Osteoblast (primary cell): ENCODE data around the gene HS2ST1. TPM values are rescaled to one million over a fixed set of nuclear protein-coding genes. Genes with fewer than 3 reads are reported as not detected.
A peak's percentile ranks its signal among the peaks of the same experiment; 100 is the strongest.
"Not testable (repeated sequence)": the region's sequence is repeated elsewhere in the genome, so short reads cannot be mapped to it uniquely, and the experiment has no call there.

Experiments
- DNase-seq: peaks from one replicate; pipeline ENCODE4 v3.0.0; 2011; ENCODE audit warnings: low spot score, mixed read lengths; ENCODE audit not compliant: insufficient read length; ENCODE audit errors: missing footprints
- H2AFZ ChIP-seq: 2 replicates; pipeline ENCODE4 v1.6.0; 2011; ENCODE audit warnings: mild to moderate bottlenecking, low read length
- H3K27ac ChIP-seq: 2 replicates; pipeline ENCODE4 v1.5.1; 2011; ENCODE audit warnings: mild to moderate bottlenecking, low read depth, low read length, moderate library complexity
- H3K27me3 ChIP-seq: 2 replicates; pipeline ENCODE4 v1.6.0; 2012; ENCODE audit warnings: mild to moderate bottlenecking, control low read depth, inconsistent platforms, low read length, moderate library complexity; ENCODE audit not compliant: insufficient read depth
- H3K36me3 ChIP-seq: 2 replicates; pipeline ENCODE4 v1.5.1; 2011; ENCODE audit warnings: mild to moderate bottlenecking, low read length, control low read depth, moderate library complexity; ENCODE audit not compliant: insufficient read depth
- H3K4me1 ChIP-seq: 2 replicates; pipeline ENCODE4 v1.5.1; 2011; ENCODE audit warnings: mild to moderate bottlenecking, low read length, control low read depth, moderate library complexity; ENCODE audit not compliant: insufficient read depth
- H3K4me2 ChIP-seq: 2 replicates; pipeline ENCODE4 v1.6.0; 2011; ENCODE audit warnings: mild to moderate bottlenecking, low read length; ENCODE audit not compliant: insufficient read depth
- H3K4me3 ChIP-seq: fragments of 200-600 bp; sonication (generic); 3 replicates; pipeline ENCODE4 v1.5.1; 2012; ENCODE audit warnings: mild to moderate bottlenecking, low read length, inconsistent platforms; ENCODE audit not compliant: insufficient read depth
- H3K79me2 ChIP-seq: 2 replicates; pipeline ENCODE4 v1.6.0; 2012; ENCODE audit warnings: mild to moderate bottlenecking, low read length, control low read depth, inconsistent platforms; ENCODE audit not compliant: insufficient read depth
- H3K9me3 ChIP-seq: 2 replicates; pipeline ENCODE4 v1.5.1; 2011; ENCODE audit warnings: low read depth, low read length, control low read depth
- H4K20me1 ChIP-seq: 2 replicates; pipeline ENCODE4 v1.6.0; 2012; ENCODE audit warnings: mild to moderate bottlenecking, low read length, control low read depth; ENCODE audit not compliant: insufficient read depth
- CTCF ChIP-seq: IDR thresholded peaks from 2 replicates; pipeline ENCODE4 v1.5.1; 2011; ENCODE audit warnings: mild to moderate bottlenecking, low read depth, low read length, moderate library complexity; ENCODE audit errors: extremely low read depth
- total RNA-seq: library from RNA; depleted of rRNA; stranded (reverse); fragments of >200 nt; gene quantifications from 2 replicates; pipeline ENCODE4 v1.2.3, GENCODE V29; 2012

The HS2ST1 gene
- total RNA-seq, 1 donor = 20.3 TPM

DNA sequence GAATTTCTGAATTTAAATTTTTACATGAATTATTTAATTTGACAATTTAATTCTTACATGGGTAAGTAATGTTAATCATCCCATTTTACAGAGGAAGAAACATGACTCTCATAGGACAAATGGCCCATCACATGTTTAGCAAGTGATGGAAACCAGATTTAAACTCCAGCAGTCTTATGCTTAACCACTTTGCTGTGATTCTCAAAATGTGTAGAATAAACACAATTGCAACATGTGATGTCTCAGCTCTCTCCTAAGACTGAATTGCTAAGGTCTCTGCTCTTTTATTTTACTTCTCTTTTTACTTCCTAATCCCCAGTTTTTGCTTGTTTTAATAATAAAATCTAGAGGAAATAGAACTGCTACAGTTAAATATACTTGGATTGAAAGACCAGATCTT is 42.8 kb downstream of the HS2ST1 start:
- H2AFZ ChIP-seq = no peak overlapping the region
- no peaks in the 10 kb centered on the region for H3K9me3 ChIP-seq
- no peak overlapping the region for H3K4me3 ChIP-seq
- no peak for TF ChIP-seq CTCF
- H3K27ac ChIP-seq = no peak overlapping the region
- peak; percentile 17 for DNase-seq
- H3K36me3 ChIP-seq = no peaks in the 10 kb centered on the region
- peaks cover 7% of the 10 kb centered on the region for H3K79me2 ChIP-seq
- no peaks in the 10 kb centered on the region for H3K27me3 ChIP-seq
- no peak overlapping the region for H3K4me2 ChIP-seq
- H3K4me1 ChIP-seq = no peaks in the 10 kb centered on the region
- H4K20me1 ChIP-seq = peaks cover 8% of the 10 kb centered on the region

DNA sequence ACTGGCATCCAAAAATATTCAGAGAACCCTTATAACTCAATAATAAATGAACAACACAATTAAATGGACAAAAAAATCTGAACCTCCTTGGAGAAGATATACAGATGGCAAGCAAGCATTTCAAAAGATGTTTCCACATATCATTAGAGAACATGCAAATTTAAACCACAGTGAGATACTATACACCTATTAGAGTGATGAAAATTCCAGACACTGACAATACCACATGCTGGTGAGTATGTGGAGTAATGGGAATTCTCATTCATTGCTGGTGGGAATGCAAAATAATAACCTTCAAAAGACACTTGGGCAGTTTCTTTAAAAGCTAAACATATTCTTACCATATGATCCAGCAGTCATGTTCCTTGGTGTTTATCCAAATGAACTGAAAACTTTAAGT is 46.1 kb downstream of the HS2ST1 start:
- Histone ChIP-seq H3K27ac (no peak overlapping the region), H2AFZ (no peak overlapping the region), H3K9me3 (no peaks in the 10 kb centered on the region), H3K79me2 (no peaks in the 10 kb centered on the region), H3K4me3 (no peak overlapping the region), H3K4me2 (no peak overlapping the region), H4K20me1 (peaks cover 3% of the 10 kb centered on the region), H3K4me1 (no peaks in the 10 kb centered on the region), H3K27me3 (no peaks in the 10 kb centered on the region), H3K36me3 (no peaks in the 10 kb centered on the region)
- no peak for DNase-seq
- TF ChIP-seq CTCF = no peak

- H3K27me3 ChIP-seq, H3K9me3 ChIP-seq, H3K36me3 ChIP-seq, DNase-seq, H3K4me3 ChIP-seq, H3K27ac ChIP-seq, H2AFZ ChIP-seq, H3K4me1 ChIP-seq, H3K4me2 ChIP-seq, H4K20me1 ChIP-seq: not testable (repeated sequence)
- peaks cover 11% of the 10 kb centered on the region for H3K79me2 ChIP-seq
Observed at GRCh38 chr1:86963841-86964240, 49.4 kb downstream of the HS2ST1 start.

- no peaks in the 10 kb centered on the region for H3K36me3 ChIP-seq
- H3K4me2 ChIP-seq = no peak overlapping the region
- no peak overlapping the region for H3K4me3 ChIP-seq
- H2AFZ ChIP-seq = no peak overlapping the region
- H3K79me2 ChIP-seq = peaks cover 11% of the 10 kb centered on the region
- no peak overlapping the region for H3K27ac ChIP-seq
- peaks cover 5% of the 10 kb centered on the region for H3K4me1 ChIP-seq
- H3K9me3 ChIP-seq = no peaks in the 10 kb centered on the region
- DNase-seq = peak; percentile 30
- H4K20me1 ChIP-seq = no peaks in the 10 kb centered on the region
- TF ChIP-seq CTCF = peak; percentile 82
- no peaks in the 10 kb centered on the region for H3K27me3 ChIP-seq
Observed at GRCh38 chr1:86965012-86965826, 50.8 kb downstream of the HS2ST1 start.
